Measurements from ENCODE around the gene OTOGL.

DNA sequence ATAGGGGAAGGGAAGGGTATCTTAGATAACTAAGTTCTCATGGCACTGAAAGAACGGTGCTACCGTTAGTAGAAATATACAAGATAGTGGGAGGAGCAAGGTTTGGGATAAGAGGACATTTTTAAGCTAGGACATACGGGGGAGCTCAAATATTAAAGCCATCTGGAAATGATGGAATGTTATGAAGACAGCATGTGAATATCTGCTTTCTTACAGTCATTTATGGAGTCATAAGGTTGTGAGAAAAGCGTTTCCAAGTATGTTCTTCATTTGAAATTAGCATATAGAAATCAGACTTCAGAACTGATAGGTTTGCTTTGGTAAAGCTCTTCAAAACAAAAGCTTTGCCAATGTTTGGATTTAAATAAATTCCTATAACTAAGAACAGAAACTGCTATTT lies 62.3 kb downstream of the OTOGL start:
- TF ChIP-seq, protein P1, sequence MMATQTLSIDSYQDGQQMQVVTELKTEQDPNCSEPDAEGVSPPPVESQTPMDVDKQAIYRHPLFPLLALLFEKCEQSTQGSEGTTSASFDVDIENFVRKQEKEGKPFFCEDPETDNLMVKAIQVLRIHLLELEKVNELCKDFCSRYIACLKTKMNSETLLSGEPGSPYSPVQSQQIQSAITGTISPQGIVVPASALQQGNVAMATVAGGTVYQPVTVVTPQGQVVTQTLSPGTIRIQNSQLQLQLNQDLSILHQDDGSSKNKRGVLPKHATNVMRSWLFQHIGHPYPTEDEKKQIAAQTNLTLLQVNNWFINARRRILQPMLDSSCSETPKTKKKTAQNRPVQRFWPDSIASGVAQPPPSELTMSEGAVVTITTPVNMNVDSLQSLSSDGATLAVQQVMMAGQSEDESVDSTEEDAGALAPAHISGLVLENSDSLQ (IDR thresholded peaks at IDR 0.05): no peak
- TF ChIP-seq FOXM1 (IDR thresholded peaks at IDR 0.05; ENCODE audit: borderline replicate concordance): no peak
- TF ChIP-seq FOXA1 (IDR thresholded peaks at IDR 0.05): no peak
- TF ChIP-seq SP1 (IDR thresholded peaks at IDR 0.05): no peak
- no peak for TF ChIP-seq SUZ12 (IDR thresholded peaks at IDR 0.05)
- no peak for TF ChIP-seq LEF1 (IDR thresholded peaks at IDR 0.05; ENCODE audit: borderline replicate concordance)
- TF ChIP-seq ELF4 (IDR thresholded peaks at IDR 0.05): no peak
- no peak for TF ChIP-seq HDGF (IDR thresholded peaks at IDR 0.05; ENCODE audit: borderline replicate concordance)
- no peak for TF ChIP-seq BHLHE40 (IDR thresholded peaks at IDR 0.05; ENCODE audit: borderline replicate concordance)
- TF ChIP-seq TARDBP (IDR thresholded peaks at IDR 0.05): no peak
- no peak for TF ChIP-seq ZNF384 (IDR thresholded peaks at IDR 0.05)
- TF ChIP-seq NFRKB (IDR thresholded peaks at IDR 0.05): no peak
- TF ChIP-seq FOXK2 (IDR thresholded peaks at IDR 0.05): no peak
- no peak for TF ChIP-seq ARNT (IDR thresholded peaks at IDR 0.05)

Measured in HEK293T (cell line).